Trophoblast cell (in vitro differentiated cells and primary cell): ENCODE measurements around the gene EFHC1.

Experiments used
- DNase-seq, 2 donors: peaks; one replicate each; pipeline ENCODE4 v3.0.0-alpha.2; 2016
- H2AFZ ChIP-seq: 2 replicates; pipeline ENCODE4 v1.6.1; 2013; ENCODE audit warnings: low read length, moderate library complexity, mild to moderate bottlenecking; ENCODE audit not compliant: insufficient read depth, poor library complexity
- H2AK5ac ChIP-seq: 2 replicates; pipeline ENCODE4 v1.6.1; 2013; ENCODE audit warnings: mild to moderate bottlenecking, low read length
- H2BK120ac ChIP-seq: 2 replicates; pipeline ENCODE4 v1.6.1; 2013; ENCODE audit warnings: low read length, mild to moderate bottlenecking, moderate library complexity; ENCODE audit not compliant: insufficient read depth, poor library complexity
- H2BK12ac ChIP-seq: 2 replicates; pipeline ENCODE4 v1.6.1; 2013; ENCODE audit warnings: mild to moderate bottlenecking, low read length, moderate library complexity
- H2BK5ac ChIP-seq: 2 replicates; pipeline ENCODE4 v1.6.1; 2013; ENCODE audit warnings: low read length, low read depth, moderate library complexity, mild to moderate bottlenecking; ENCODE audit not compliant: poor library complexity
- H3K14ac ChIP-seq: 2 replicates; pipeline ENCODE4 v1.6.1; 2013; ENCODE audit warnings: mild to moderate bottlenecking, low read length
- H3K18ac ChIP-seq: 2 replicates; pipeline ENCODE4 v1.6.1; 2013; ENCODE audit warnings: mild to moderate bottlenecking, low read length
- H3K23ac ChIP-seq: 2 replicates; pipeline ENCODE4 v1.6.1; 2013; ENCODE audit warnings: low read length
- H3K27ac ChIP-seq: 2 replicates; pipeline ENCODE4 v1.5.1; 2013; ENCODE audit warnings: low read depth, mild to moderate bottlenecking, inconsistent platforms, low read length, moderate library complexity
- H3K27me3 ChIP-seq: 2 replicates; pipeline ENCODE4 v1.6.1; 2013; ENCODE audit warnings: inconsistent platforms, mild to moderate bottlenecking, low read length, moderate library complexity; ENCODE audit not compliant: insufficient read depth
- H3K36me3 ChIP-seq, 2 experiments: 1 replicate in 1 of 2; 2 replicates in 1 of 2; pipeline ENCODE4 v1.6.1; 2013; ENCODE audit warnings: low read length in 2 of 2, mild to moderate bottlenecking in 2 of 2, moderate library complexity in 1 of 2; ENCODE audit not compliant: insufficient read depth in 2 of 2, control insufficient read depth in 1 of 2
- H3K4ac ChIP-seq: 2 replicates; pipeline ENCODE4 v1.6.1; 2013; ENCODE audit warnings: low read depth, mild to moderate bottlenecking, low read length, moderate library complexity
- H3K4me1 ChIP-seq, 2 experiments: 1 replicate in 1 of 2; 2 replicates in 1 of 2; pipeline ENCODE4 v1.6.1; 2013; ENCODE audit warnings: low read length in 2 of 2, mild to moderate bottlenecking in 2 of 2, moderate library complexity in 1 of 2; ENCODE audit not compliant: insufficient read depth in 2 of 2, control insufficient read depth in 1 of 2
- H3K4me2 ChIP-seq: 2 replicates; pipeline ENCODE4 v1.6.1; 2013; ENCODE audit warnings: inconsistent platforms, mild to moderate bottlenecking, low read length, moderate library complexity
- H3K4me3 ChIP-seq: 2 replicates; pipeline ENCODE4 v1.5.1; 2013; ENCODE audit warnings: mild to moderate bottlenecking, low read depth, low read length, inconsistent platforms
- H3K79me1 ChIP-seq: one replicate; pipeline ENCODE4 v1.6.1; 2013; ENCODE audit warnings: low read length
- H3K79me2 ChIP-seq: 2 replicates; pipeline ENCODE4 v1.6.1; 2013; ENCODE audit warnings: low read length, mild to moderate bottlenecking; ENCODE audit not compliant: control insufficient read depth, insufficient read depth, poor library complexity
- H3K9ac ChIP-seq: 2 replicates; pipeline ENCODE4 v1.6.1; 2013; ENCODE audit warnings: mild to moderate bottlenecking, low read length
- H3K9me3 ChIP-seq: 2 replicates; pipeline ENCODE4 v1.6.1; 2013; ENCODE audit warnings: low read depth, mild to moderate bottlenecking, control low read depth, inconsistent platforms, low read length; ENCODE audit not compliant: insufficient read depth
- H4K12ac ChIP-seq: 2 replicates; pipeline ENCODE4 v1.6.1; 2013; ENCODE audit warnings: low read depth, mild to moderate bottlenecking, low read length, moderate library complexity
- H4K8ac ChIP-seq: 2 replicates; pipeline ENCODE4 v1.6.1; 2013; ENCODE audit warnings: low read depth, mild to moderate bottlenecking, low read length, moderate library complexity
- H4K91ac ChIP-seq: one replicate; pipeline ENCODE4 v1.6.1; 2013; ENCODE audit warnings: low read depth, mild to moderate bottlenecking, low read length, moderate library complexity
- WGBS: extraction: QIAGEN DNeasy Blood & Tissue Kit; methylation state at CpG from one replicate; pipeline ENCODE4 v1.1.7; 2013; ENCODE audit warnings: missing lambda C conversion rate; ENCODE audit not compliant: insufficient read length, insufficient coverage; ENCODE audit errors: extremely low coverage; 5-methylcytosine and 5-hydroxymethylcytosine counted together

Gene EFHC1

DNA sequence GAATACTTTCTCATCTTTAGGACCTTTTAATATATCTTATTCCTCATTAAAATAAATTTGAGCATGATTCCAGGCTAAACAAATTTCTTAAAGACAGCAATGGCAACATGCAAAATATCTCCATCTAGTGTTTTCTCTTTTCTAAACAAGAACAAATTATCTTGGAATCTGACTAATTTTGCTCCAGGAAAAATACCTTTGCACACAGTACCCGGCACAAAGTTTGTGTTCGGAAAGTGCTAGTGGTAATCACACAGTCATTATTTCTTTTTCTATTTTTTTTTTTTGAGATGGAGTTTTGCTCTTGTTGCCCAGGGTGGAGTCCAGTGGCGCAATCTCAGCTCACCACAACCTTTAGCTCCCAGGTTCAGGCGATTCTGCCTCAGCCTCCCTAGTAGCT is 8.2 kb upstream of the EFHC1 start:
- H3K27me3 ChIP-seq: no peaks in the 10 kb centered on the region
- no peak overlapping the region for H2AK5ac ChIP-seq
- no peak overlapping the region for H3K4ac ChIP-seq
- H4K8ac ChIP-seq: no peak overlapping the region
- no peak overlapping the region for H2BK5ac ChIP-seq
- no peak overlapping the region for H3K4me3 ChIP-seq
- H4K91ac ChIP-seq: no peak overlapping the region
- H2BK120ac ChIP-seq: no peak overlapping the region
- H3K9me3 ChIP-seq: no peaks in the 10 kb centered on the region
- no peak overlapping the region for H3K14ac ChIP-seq
- peaks cover 2% of the 10 kb centered on the region for H3K79me1 ChIP-seq
- H3K27ac ChIP-seq: no peak overlapping the region
- H3K36me3 ChIP-seq: peaks cover 0 to 6% of the 10 kb centered on the region in 2 experiments
- DNase-seq: peak; percentile 57 to 95
- no peak overlapping the region for H3K4me2 ChIP-seq
- H3K4me1 ChIP-seq: peaks cover 5 to 13% of the 10 kb centered on the region in 2 experiments
- no peak overlapping the region for H3K23ac ChIP-seq
- no peak overlapping the region for H4K12ac ChIP-seq
- no peak overlapping the region for H3K18ac ChIP-seq
- H2BK12ac ChIP-seq: no peak overlapping the region
- WGBS: no CpG with 5 or more reads among the region's 4 CpGs
- H2AFZ ChIP-seq: no peak overlapping the region
- H3K79me2 ChIP-seq: no peaks in the 10 kb centered on the region
- no peak overlapping the region for H3K9ac ChIP-seq

DNA sequence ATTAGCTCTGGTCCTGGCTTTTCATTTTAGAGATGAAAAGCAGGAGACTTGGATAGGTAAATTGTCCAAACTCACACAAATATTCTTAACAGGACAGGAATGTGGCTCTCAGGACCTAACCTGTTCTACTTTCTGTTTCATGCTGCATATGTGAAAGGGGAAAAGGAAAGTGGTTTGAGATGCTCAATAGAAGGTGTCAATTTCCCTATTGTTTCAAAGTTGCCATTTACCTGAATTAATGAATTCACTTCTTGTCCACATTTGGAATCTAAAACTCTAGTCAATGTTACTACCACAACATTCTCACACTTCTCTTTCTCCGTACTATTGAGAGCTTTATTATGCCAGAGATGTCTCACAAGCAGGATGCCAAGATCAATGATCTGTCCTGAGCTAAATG is 4.8 kb upstream of the EFHC1 start:
- Histone ChIP-seq H3K4me2 (no peak overlapping the region), H3K36me3 (no peaks in the 10 kb centered on the region), H3K27me3 (no peaks in the 10 kb centered on the region), H3K27ac (no peak overlapping the region), H3K4me1 (peaks cover 9 to 18% of the 10 kb centered on the region in 2 experiments), H2BK120ac (no peak overlapping the region), H3K18ac (no peak overlapping the region), H3K79me2 (peaks cover 2% of the 10 kb centered on the region), H3K14ac (no peak overlapping the region), H3K79me1 (peaks cover 7% of the 10 kb centered on the region), H2BK5ac (no peak overlapping the region), H2BK12ac (no peak overlapping the region), H4K12ac (no peak overlapping the region), H3K9ac (no peak overlapping the region), H2AK5ac (no peak overlapping the region), H3K4me3 (no peak overlapping the region), H3K23ac (no peak overlapping the region), H3K9me3 (no peaks in the 10 kb centered on the region), H4K8ac (no peak overlapping the region), H2AFZ (no peak overlapping the region), H3K4ac (no peak overlapping the region), H4K91ac (no peak overlapping the region)
- WGBS: no CpG with 5 or more reads among the region's 1 CpG
- peak in 1 of 2 donors; percentile 47 for DNase-seq

DNA sequence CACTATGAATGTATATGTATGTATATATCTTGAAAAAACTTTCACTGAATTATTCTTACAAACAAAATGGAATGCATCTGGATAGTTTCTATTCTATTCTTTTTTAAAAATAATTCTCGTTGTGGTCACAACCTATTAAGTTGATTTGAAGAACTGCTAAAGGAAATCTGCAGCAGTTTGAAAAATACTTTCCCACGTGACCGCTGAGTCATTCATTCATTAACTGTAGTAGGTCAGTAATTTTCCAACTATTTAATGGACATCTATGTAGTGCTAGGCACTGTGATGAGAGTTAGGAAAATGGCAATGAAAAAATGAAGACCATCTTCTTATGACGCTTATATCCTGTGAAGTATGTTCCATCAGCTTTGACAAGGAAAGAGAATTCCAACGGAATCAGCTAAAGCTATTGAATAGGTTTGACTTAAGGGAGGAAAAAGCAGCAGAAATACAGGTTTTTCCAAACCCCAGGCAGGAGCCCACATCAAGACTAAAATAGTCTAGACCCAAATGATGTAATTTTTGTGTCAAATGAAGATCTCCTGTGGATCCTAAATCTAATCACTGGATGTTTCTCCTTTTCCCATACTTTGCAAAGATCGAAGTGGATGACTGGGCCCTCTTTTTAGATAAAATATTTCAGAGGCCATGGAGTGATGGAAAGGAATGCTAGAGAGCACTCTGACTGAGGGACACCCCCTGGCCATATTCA is 4.1 kb upstream of the EFHC1 start:
- peaks cover 8 to 15% of the 10 kb centered on the region in 2 experiments for H3K4me1 ChIP-seq
- no peak overlapping the region for H3K14ac ChIP-seq
- H2AK5ac ChIP-seq: no peak overlapping the region
- no peak overlapping the region for H2BK120ac ChIP-seq
- no peak overlapping the region for H3K9ac ChIP-seq
- WGBS: no CpG with 5 or more reads among the region's 6 CpGs
- H3K36me3 ChIP-seq: no peaks in the 10 kb centered on the region
- H3K9me3 ChIP-seq: no peaks in the 10 kb centered on the region
- DNase-seq: peak; percentile 80 to 98
- H2BK5ac ChIP-seq: no peak overlapping the region
- H2BK12ac ChIP-seq: no peak overlapping the region
- no peak overlapping the region for H4K12ac ChIP-seq
- no peaks in the 10 kb centered on the region for H3K27me3 ChIP-seq
- no peak overlapping the region for H2AFZ ChIP-seq
- no peak overlapping the region for H3K4me3 ChIP-seq
- H3K23ac ChIP-seq: no peak overlapping the region
- no peak overlapping the region for H3K4ac ChIP-seq
- no peak overlapping the region for H4K8ac ChIP-seq
- H3K79me1 ChIP-seq: peaks cover 7% of the 10 kb centered on the region
- peak overlapping the region; percentile 20 for H3K27ac ChIP-seq
- H3K4me2 ChIP-seq: no peak overlapping the region
- H4K91ac ChIP-seq: no peak overlapping the region
- no peak overlapping the region for H3K18ac ChIP-seq
- H3K79me2 ChIP-seq: peaks cover 2% of the 10 kb centered on the region

DNA sequence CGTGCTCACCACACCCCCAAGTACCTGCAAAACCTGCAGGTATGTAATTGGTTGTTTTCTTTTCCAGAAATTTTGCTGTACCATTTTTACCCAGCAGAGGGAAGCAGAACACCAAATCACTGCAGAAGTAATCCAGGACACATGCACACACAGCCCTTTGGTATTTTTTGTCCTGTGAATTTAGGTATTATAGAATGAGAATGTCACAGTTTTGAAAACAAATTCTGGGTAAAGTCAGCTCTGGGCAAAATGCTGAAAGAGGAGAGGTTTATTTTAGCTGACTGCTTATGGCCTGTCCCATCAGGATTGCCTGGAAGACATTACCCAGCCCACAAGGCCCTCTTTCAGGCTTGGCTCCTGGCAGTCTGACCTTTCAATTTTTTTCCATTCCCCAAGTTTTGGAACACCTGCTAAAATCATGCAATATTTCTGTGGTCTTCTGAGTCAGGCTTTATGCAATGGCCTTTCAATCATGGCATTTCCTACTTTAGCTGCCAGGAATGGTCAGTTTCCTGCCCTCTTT is 3.5 kb upstream of the EFHC1 start:
- no peak overlapping the region for H3K23ac ChIP-seq
- H3K27me3 ChIP-seq: no peaks in the 10 kb centered on the region
- no peaks in the 10 kb centered on the region for H3K9me3 ChIP-seq
- H3K4me1 ChIP-seq: peaks cover 8 to 14% of the 10 kb centered on the region in 2 experiments
- no peak overlapping the region for H2BK5ac ChIP-seq
- peak overlapping the region; percentile 47 for H2BK120ac ChIP-seq
- no peak overlapping the region for H3K18ac ChIP-seq
- peak in 1 of 2 donors; percentile 80 for DNase-seq
- no peaks in the 10 kb centered on the region for H3K36me3 ChIP-seq
- H3K4me2 ChIP-seq: no peak overlapping the region
- no peak overlapping the region for H2BK12ac ChIP-seq
- no peak overlapping the region for H2AFZ ChIP-seq
- H3K4ac ChIP-seq: no peak overlapping the region
- peaks cover 2% of the 10 kb centered on the region for H3K79me2 ChIP-seq
- no CpG with 5 or more reads among the region's 1 CpG for WGBS
- H4K12ac ChIP-seq: no peak overlapping the region
- H3K27ac ChIP-seq: peak overlapping the region; percentile 20
- H3K14ac ChIP-seq: no peak overlapping the region
- H3K79me1 ChIP-seq: peaks cover 7% of the 10 kb centered on the region
- H4K91ac ChIP-seq: no peak overlapping the region
- no peak overlapping the region for H3K4me3 ChIP-seq
- H2AK5ac ChIP-seq: no peak overlapping the region
- no peak overlapping the region for H4K8ac ChIP-seq
- no peak overlapping the region for H3K9ac ChIP-seq
